ENCODE measurements around the gene GABARAPL2.

DNA sequence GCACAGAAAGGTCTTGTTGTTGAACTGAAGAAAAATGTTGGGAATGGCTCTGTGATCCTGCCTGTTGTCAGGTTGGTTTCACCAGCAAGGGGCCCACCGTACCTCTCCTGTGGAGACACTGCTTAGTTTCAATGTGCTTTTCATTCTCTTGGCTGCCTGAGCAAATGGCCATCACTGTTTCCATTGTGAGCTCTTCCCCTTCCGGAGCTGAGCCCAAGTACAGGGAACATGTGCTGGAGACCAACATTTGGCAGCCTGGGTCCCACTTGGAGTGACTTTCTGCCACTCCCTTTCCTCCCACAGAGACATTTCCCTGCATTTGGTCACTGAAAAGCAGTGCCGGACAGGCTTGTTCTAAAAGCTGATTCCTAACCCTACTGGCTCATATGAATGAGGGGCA, 23.1 kb downstream of the GABARAPL2 start:
- TF ChIP-seq POLR2AphosphoS5 (IDR thresholded peaks at IDR 0.05; ENCODE audit: low read depth, low read length), result no peak
- no peak for TF ChIP-seq TAF1 (IDR thresholded peaks at IDR 0.05; ENCODE audit: borderline replicate concordance, low read depth, low read length)
